Panc1 (cell line): ENCODE results near the gene FLRT3. TPM values are rescaled to one million over a fixed set of nuclear protein-coding genes. Genes with fewer than 3 reads are reported as not detected.

Source experiments
- ATAC-seq: fragments of 200-7000 bp; cut with Tn5 transposase; 2 replicates; pipeline ENCODE4 v1.9.1; 2020; ENCODE audit warnings: mild to moderate bottlenecking, moderate library complexity
- BruUV-seq: library from RNA; stranded (reverse); fragments of 400-500 nt; replicated peaks from 2 replicates; lab custom pipeline; 2021; lab: Mats Ljungman, UMichigan
- CTCF ChIA-PET: fragments of 300-600 bp; sonication (Branson Sonifier 250); formaldehyde crosslinking; loops from one replicate; lab custom pipeline; 2022; ENCODE audit warnings: antibody characterized with exemption; lab: Charles Lee
- POLR2A ChIA-PET: fragments of 300-600 bp; sonication (Branson Sonifier 250); formaldehyde crosslinking; loops from one replicate; lab custom pipeline; 2022; ENCODE audit warnings: antibody characterized with exemption; lab: Charles Lee
- DNase-seq: peaks from one replicate; pipeline ENCODE4 v3.0.0-alpha.2; 2010; ENCODE audit warnings: low read depth, low spot score
- H3K27ac ChIP-seq: 2 replicates; pipeline ENCODE4 v1.5.1; 2011; ENCODE audit warnings: mild to moderate bottlenecking, low read length, inconsistent platforms
- H3K27me3 ChIP-seq: fragments of 200-500 bp; sonication (Bioruptor generic); 2 replicates; pipeline ENCODE4 v1.6.0; 2014; ENCODE audit warnings: low read length, inconsistent platforms; ENCODE audit not compliant: control insufficient read depth, insufficient read depth
- H3K36me3 ChIP-seq: fragments of 200-500 bp; sonication (Bioruptor generic); 2 replicates; pipeline ENCODE4 v1.5.1; 2014; ENCODE audit warnings: inconsistent platforms, mild to moderate bottlenecking, low read length, moderate library complexity; ENCODE audit not compliant: control insufficient read depth, insufficient read depth
- H3K4me1 ChIP-seq: 2 replicates; pipeline ENCODE4 v1.5.1; 2011; ENCODE audit warnings: inconsistent platforms, mild to moderate bottlenecking, low read length, moderate library complexity; ENCODE audit not compliant: control insufficient read depth, insufficient read depth
- H3K4me3 ChIP-seq, 2 experiments: 2 replicates each; pipeline ENCODE4 v1.5.1; 2011 to 2012; ENCODE audit warnings: low read depth in 2 of 2, low read length in 2 of 2, mild to moderate bottlenecking in 2 of 2, inconsistent platforms in 1 of 2, moderate library complexity in 1 of 2
- H3K9me3 ChIP-seq: fragments of 200-500 bp; sonication (Bioruptor generic); 2 replicates; pipeline ENCODE4 v1.5.1; 2014; ENCODE audit warnings: low read depth, mild to moderate bottlenecking, inconsistent platforms, low read length, moderate library complexity; ENCODE audit not compliant: control insufficient read depth, insufficient read depth
- POLR2AphosphoS5 ChIP-seq: IDR thresholded peaks from 2 replicates; pipeline ENCODE4 v1.6.1; 2012; ENCODE audit warnings: mild to moderate bottlenecking, low read depth, low read length, moderate library complexity
- SIN3A ChIP-seq: IDR thresholded peaks from 2 replicates; pipeline ENCODE4 v1.6.1; 2012; ENCODE audit warnings: low read depth, mild to moderate bottlenecking, low read length, moderate library complexity, borderline replicate concordance; ENCODE audit not compliant: insufficient read depth
- TCF7L2 ChIP-seq: IDR thresholded peaks from 2 replicates; pipeline ENCODE4 v1.6.1; 2011; ENCODE audit warnings: mild to moderate bottlenecking, low read depth, low read length, inconsistent platforms
- in situ Hi-C: cut with HindIII; loops from 2 replicates; pipeline ENCODE4 v1.10.0; 2016; ENCODE audit warnings: low sequenced_read_pairs, low pct_unique_long_range_greater_than_20kb
- intact Hi-C: fragments of 100-400 bp; cut with micrococcal nuclease; formaldehyde crosslinking; loops from one replicate; pipeline ENCODE4 v1.10.0; 2022; ENCODE audit not compliant: unreplicated experiment
- total RNA-seq: library from RNA; stranded (reverse); gene quantifications from one replicate; pipeline ENCODE4 v1.2.1, GENCODE V29; 2021; ENCODE audit not compliant: unreplicated experiment
- TF ChIP-seq, protein P1 (sequence below), 2 experiments: IDR thresholded peaks; 2 replicates each; pipeline ENCODE4 v1.6.1; 2011 to 2012; ENCODE audit warnings: low read depth in 2 of 2, control low read depth in 1 of 2, low read length in 1 of 2, mild to moderate bottlenecking in 1 of 2, moderate library complexity in 1 of 2; ENCODE audit not compliant: insufficient read depth in 1 of 2
- TF ChIP-seq, protein P2 (sequence below): fragments of 450-650 bp; IDR thresholded peaks from 2 replicates; pipeline ENCODE4 v1.5.1; 2017; ENCODE audit warnings: mild to moderate bottlenecking

The FLRT3 gene
- total RNA-seq, 1 experiment from 2014 or later, result 0.67 TPM

DNA sequence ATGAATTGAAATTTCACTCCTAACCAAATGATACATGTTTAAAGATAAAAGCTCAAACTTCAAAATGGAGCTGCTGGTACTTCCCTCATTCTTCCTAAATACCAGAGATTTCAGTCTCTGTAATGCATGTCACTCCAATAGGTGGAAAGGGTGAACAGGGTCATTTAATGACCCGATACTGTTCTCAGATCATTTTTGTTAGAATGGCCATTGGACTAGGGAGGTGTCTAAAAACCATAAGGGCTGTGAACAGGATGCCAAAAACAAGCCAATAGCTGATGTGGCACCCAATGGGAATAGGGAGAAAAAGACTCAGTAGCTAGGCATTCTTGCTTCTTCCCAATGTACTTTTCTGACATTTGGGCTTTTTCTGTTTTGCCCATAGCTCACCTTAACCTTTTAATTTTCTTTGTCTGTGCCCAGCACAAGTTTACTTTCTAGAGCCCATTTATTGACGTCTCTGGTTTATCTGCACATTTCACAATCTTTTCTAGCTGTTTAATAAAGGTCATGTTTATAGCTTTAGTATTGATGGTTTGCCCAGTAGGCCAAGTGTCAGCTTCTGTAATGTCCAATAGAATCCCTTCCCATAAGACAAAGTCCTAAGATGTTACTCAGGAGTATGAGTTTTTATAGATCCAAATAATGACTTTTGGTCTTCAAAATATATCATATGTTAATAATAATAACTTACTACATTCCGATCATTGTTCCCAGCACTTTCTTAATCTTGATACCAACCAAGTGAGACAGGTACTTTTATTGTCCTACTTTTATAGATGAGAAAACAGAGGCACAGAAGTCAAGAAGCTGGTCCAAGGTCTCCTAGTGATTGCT, 24.3 kb upstream of the FLRT3 start:
- Histone ChIP-seq H3K27me3 (no peaks in the 10 kb centered on the region), H3K27ac (no peak overlapping the region), H3K4me1 (no peaks in the 10 kb centered on the region), H3K9me3 (peaks cover 5% of the 10 kb centered on the region; the same call in 1 of the 2 replicates), H3K36me3 (no peaks in the 10 kb centered on the region), H3K4me3 (no peak overlapping the region)
- ATAC-seq (no peak), DNase-seq (no peak)
- in situ Hi-C loops (no loop called here), intact Hi-C loops (no loop called here)
- no peak for TF ChIP-seq SIN3A
- BruUV-seq, result no TSS peak
- ChIA-PET CTCF (no interaction called here), POLR2A (no interaction called here)

DNA sequence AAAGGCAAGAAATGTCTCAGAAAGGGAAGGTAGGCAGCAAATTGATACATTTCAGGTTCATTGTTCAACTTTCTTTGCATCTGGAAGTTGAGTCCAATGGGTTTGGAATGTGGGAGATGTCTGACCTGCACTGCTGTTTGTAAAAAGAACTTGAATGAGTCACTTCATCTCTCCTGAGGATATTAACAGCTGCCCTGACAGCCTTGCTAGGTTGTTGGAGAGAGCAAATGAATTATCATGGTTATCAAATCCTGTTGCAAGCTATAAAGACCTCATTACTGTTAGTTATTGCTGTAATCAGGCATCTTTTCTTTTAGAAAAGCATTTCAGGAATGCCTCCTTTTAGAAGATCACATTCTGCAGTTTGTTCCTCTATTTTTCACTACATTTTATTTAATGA, 23.0 kb upstream of the FLRT3 start:
- intact Hi-C loops (no loop called here), in situ Hi-C loops (no loop called here)
- no peaks in the 10 kb centered on the region for H3K27me3 ChIP-seq
- ATAC-seq (no peak), DNase-seq (no peak)
- POLR2A ChIA-PET, result no interaction called here
- no TSS peak for BruUV-seq
- no peaks in the 10 kb centered on the region for H3K9me3 ChIP-seq
- TF ChIP-seq TCF7L2 (no peak), SIN3A (no peak), POLR2AphosphoS5 (no peak)
- TF ChIP-seq, protein P1, sequence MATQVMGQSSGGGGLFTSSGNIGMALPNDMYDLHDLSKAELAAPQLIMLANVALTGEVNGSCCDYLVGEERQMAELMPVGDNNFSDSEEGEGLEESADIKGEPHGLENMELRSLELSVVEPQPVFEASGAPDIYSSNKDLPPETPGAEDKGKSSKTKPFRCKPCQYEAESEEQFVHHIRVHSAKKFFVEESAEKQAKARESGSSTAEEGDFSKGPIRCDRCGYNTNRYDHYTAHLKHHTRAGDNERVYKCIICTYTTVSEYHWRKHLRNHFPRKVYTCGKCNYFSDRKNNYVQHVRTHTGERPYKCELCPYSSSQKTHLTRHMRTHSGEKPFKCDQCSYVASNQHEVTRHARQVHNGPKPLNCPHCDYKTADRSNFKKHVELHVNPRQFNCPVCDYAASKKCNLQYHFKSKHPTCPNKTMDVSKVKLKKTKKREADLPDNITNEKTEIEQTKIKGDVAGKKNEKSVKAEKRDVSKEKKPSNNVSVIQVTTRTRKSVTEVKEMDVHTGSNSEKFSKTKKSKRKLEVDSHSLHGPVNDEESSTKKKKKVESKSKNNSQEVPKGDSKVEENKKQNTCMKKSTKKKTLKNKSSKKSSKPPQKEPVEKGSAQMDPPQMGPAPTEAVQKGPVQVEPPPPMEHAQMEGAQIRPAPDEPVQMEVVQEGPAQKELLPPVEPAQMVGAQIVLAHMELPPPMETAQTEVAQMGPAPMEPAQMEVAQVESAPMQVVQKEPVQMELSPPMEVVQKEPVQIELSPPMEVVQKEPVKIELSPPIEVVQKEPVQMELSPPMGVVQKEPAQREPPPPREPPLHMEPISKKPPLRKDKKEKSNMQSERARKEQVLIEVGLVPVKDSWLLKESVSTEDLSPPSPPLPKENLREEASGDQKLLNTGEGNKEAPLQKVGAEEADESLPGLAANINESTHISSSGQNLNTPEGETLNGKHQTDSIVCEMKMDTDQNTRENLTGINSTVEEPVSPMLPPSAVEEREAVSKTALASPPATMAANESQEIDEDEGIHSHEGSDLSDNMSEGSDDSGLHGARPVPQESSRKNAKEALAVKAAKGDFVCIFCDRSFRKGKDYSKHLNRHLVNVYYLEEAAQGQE (IDR thresholded peaks at IDR 0.05; ENCODE audit: insufficient read depth in 1 of 2, low read depth in 2 of 2, low read length in 1 of 2), result no peak
- TF ChIP-seq, protein P2, sequence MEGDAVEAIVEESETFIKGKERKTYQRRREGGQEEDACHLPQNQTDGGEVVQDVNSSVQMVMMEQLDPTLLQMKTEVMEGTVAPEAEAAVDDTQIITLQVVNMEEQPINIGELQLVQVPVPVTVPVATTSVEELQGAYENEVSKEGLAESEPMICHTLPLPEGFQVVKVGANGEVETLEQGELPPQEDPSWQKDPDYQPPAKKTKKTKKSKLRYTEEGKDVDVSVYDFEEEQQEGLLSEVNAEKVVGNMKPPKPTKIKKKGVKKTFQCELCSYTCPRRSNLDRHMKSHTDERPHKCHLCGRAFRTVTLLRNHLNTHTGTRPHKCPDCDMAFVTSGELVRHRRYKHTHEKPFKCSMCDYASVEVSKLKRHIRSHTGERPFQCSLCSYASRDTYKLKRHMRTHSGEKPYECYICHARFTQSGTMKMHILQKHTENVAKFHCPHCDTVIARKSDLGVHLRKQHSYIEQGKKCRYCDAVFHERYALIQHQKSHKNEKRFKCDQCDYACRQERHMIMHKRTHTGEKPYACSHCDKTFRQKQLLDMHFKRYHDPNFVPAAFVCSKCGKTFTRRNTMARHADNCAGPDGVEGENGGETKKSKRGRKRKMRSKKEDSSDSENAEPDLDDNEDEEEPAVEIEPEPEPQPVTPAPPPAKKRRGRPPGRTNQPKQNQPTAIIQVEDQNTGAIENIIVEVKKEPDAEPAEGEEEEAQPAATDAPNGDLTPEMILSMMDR, result no peak
- no peaks in the 10 kb centered on the region for H3K4me1 ChIP-seq
- H3K4me3 ChIP-seq, result no peak overlapping the region
- no peaks in the 10 kb centered on the region for H3K36me3 ChIP-seq
- CTCF ChIA-PET, result no interaction called here
- no peak overlapping the region for H3K27ac ChIP-seq

DNA sequence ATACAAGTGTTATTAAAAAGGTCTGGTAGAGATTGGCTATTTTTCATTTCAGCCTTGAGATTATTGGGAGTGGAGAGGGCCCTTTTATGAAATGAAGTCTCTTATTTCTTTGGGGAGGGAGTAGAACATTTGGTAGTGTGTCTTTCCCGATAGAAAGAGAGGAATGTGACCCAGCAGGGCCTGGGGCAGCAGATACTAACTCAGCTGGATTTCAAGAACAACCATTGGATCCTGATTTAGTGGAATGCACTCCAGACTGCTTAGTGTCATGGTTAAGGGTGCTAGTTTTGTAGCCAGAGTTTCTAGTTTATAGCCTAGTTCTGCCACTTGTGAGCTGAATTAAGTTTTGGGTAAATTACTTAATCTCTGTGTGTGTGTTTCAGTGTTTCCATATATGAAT, 18.4 kb upstream of the FLRT3 start:
- BruUV-seq, result no TSS peak
- no peak for TF ChIP-seq TCF7L2
- TF ChIP-seq SIN3A, result no peak
- no peak for TF ChIP-seq POLR2AphosphoS5
- TF ChIP-seq, protein P1 (IDR thresholded peaks at IDR 0.05; ENCODE audit: insufficient read depth in 1 of 2, low read depth in 2 of 2, low read length in 1 of 2), result no peak
- TF ChIP-seq, protein P2, result no peak
- Histone ChIP-seq H3K4me1 (no peaks in the 10 kb centered on the region), H3K36me3 (no peaks in the 10 kb centered on the region), H3K27me3 (no peaks in the 10 kb centered on the region), H3K27ac (no peak overlapping the region), H3K4me3 (no peak overlapping the region), H3K9me3 (no peaks in the 10 kb centered on the region)
- intact Hi-C loops, result no loop called here
- no peak for DNase-seq
- ChIA-PET POLR2A (no interaction called here), CTCF (no interaction called here)
- in situ Hi-C loops, result no loop called here
- ATAC-seq, result no peak
